HCT116 (cell line): ENCODE results near the gene MYH11. TPM values are rescaled to one million over a fixed set of nuclear protein-coding genes. Genes with fewer than 3 reads are reported as not detected.
"Not testable (repeated sequence)": the region's sequence is repeated elsewhere in the genome, so short reads cannot be mapped to it uniquely, and the experiment has no call there.

Experiments used
- ATAC-seq: fragments of 200-7000 bp; cut with Tn5 transposase; 2 replicates; pipeline ENCODE4 v1.9.1; 2020; ENCODE audit warnings: mild to moderate bottlenecking, moderate library complexity
- BruUV-seq: library from RNA; stranded (reverse); fragments of 400-500 nt; replicated peaks from 2 replicates; lab custom pipeline; 2021; lab: Mats Ljungman, UMichigan
- CTCF ChIA-PET: fragments of 300-600 bp; sonication (Branson Sonifier 250); formaldehyde crosslinking; loops from one replicate; lab custom pipeline; 2021; ENCODE audit warnings: antibody characterized with exemption; lab: Charles Lee
- POLR2A ChIA-PET: fragments of 300-600, 350-600 bp; sonication (Branson Sonifier 250); formaldehyde crosslinking; loops from one replicate; lab custom pipeline; 2021; ENCODE audit warnings: antibody characterized with exemption; lab: Charles Lee
- RAD21 ChIA-PET, 2 experiments: fragments of 300-600 bp; sonication (Branson Sonifier 250); formaldehyde crosslinking; loops; one replicate each; lab custom pipeline; 2023; ENCODE audit warnings: low total read pairs in 2 of 2; ENCODE audit not compliant: uncharacterized antibody in 2 of 2, unreplicated experiment in 2 of 2, low non-redundant PET in 1 of 2; lab: Charles Lee
- DNase-seq: peaks from one replicate; pipeline ENCODE4 v3.0.0-alpha.2; 2010; ENCODE audit warnings: low read depth, low spot score
- H2AFZ ChIP-seq: fragments of 200-600 bp; shearing (Covaris generic), sonication (generic); 2 replicates; pipeline ENCODE4 v1.6.1; 2017; ENCODE audit warnings: low read depth, mixed run types, mixed read lengths, antibody characterized with exemption, low read length; ENCODE audit not compliant: poor library complexity, severe bottlenecking
- H3K27ac ChIP-seq: 2 replicates; pipeline ENCODE4 v1.5.1; 2012; ENCODE audit warnings: low read depth, low read length
- H3K27me3 ChIP-seq: fragments of 200-600 bp; sonication (generic); 2 replicates; pipeline ENCODE4 v1.6.1; 2016; ENCODE audit warnings: mixed run types, low read length, mixed read lengths; ENCODE audit not compliant: insufficient read depth
- H3K36me3 ChIP-seq, 2 experiments: fragments of 200-500 bp in 1 of 2; fragments of 200-600 bp in 1 of 2; sonication (Bioruptor generic) in 1 of 2; sonication (generic) in 1 of 2; 2 replicates each; pipeline versions ENCODE4 v1.5.1 to v1.6.1; 2014 to 2016; ENCODE audit warnings: low read length in 2 of 2, inconsistent platforms in 1 of 2, mixed read lengths in 1 of 2, mixed run types in 1 of 2; ENCODE audit not compliant: insufficient read depth in 2 of 2, control insufficient read depth in 1 of 2
- H3K4me1 ChIP-seq, 2 experiments: fragments of 200-600 bp in 1 of 2; sonication (generic) in 1 of 2; 2 replicates each; pipeline versions ENCODE4 v1.5.1 to v1.6.1; 2012 to 2017; ENCODE audit warnings: low read length in 2 of 2, inconsistent platforms in 1 of 2, mild to moderate bottlenecking in 1 of 2, mixed read lengths in 1 of 2, mixed run types in 1 of 2, moderate library complexity in 1 of 2; ENCODE audit not compliant: insufficient read depth in 2 of 2, control insufficient read depth in 1 of 2
- H3K4me2 ChIP-seq: fragments of 200-600 bp; sonication (generic); 2 replicates; pipeline ENCODE4 v1.6.1; 2017; ENCODE audit warnings: mixed run types, low read length, mixed read lengths
- H3K4me3 ChIP-seq, 2 experiments: fragments of 200-600 bp in 1 of 2; sonication (generic) in 1 of 2; replicated peaks in 1 of 2; 2 replicates each; pipeline ENCODE4 v1.5.1; 2011 to 2016; ENCODE audit warnings: low read length in 2 of 2, control low read depth in 1 of 2, low read depth in 1 of 2, mild to moderate bottlenecking in 1 of 2, mixed read lengths in 1 of 2, mixed run types in 1 of 2
- H3K79me2 ChIP-seq: fragments of 200-600 bp; sonication (generic); 2 replicates; pipeline ENCODE4 v1.6.1; 2017; ENCODE audit warnings: mild to moderate bottlenecking, mixed run types, low read length, moderate library complexity, mixed read lengths; ENCODE audit not compliant: insufficient read depth
- H3K9ac ChIP-seq: fragments of 200-600 bp; sonication (generic); 2 replicates; pipeline ENCODE4 v1.6.1; 2016; ENCODE audit warnings: low read length, mixed read lengths
- H3K9me2 ChIP-seq: fragments of 200-600 bp; sonication (generic), shearing (Covaris generic); 2 replicates; pipeline ENCODE4 v1.6.1; 2017; ENCODE audit warnings: mixed run types, mild to moderate bottlenecking, moderate library complexity; ENCODE audit not compliant: insufficient read depth
- H3K9me3 ChIP-seq, 2 experiments: fragments of 200-500 bp in 1 of 2; fragments of 200-600 bp in 1 of 2; sonication (Bioruptor generic) in 1 of 2; sonication (generic) in 1 of 2; 2 replicates each; pipeline ENCODE4 v1.6.1; 2014 to 2017; ENCODE audit warnings: low read length in 2 of 2, mixed read lengths in 2 of 2, inconsistent platforms in 1 of 2, low read depth in 1 of 2, mild to moderate bottlenecking in 1 of 2, mixed run types in 1 of 2, moderate library complexity in 1 of 2; ENCODE audit not compliant: control insufficient read depth in 1 of 2, insufficient read depth in 1 of 2
- H4K20me1 ChIP-seq: fragments of 200-600 bp; sonication (generic), shearing (Covaris generic); 2 replicates; pipeline ENCODE4 v1.6.1; 2017; ENCODE audit warnings: mixed run types, mild to moderate bottlenecking, moderate library complexity; ENCODE audit not compliant: insufficient read depth
- CEBPB ChIP-seq: IDR thresholded peaks from 2 replicates; pipeline ENCODE4 v1.6.1; 2012; ENCODE audit warnings: low read depth
- ELF1 ChIP-seq: IDR thresholded peaks from 2 replicates; pipeline ENCODE4 v1.6.1; 2012; ENCODE audit warnings: low read depth, borderline replicate concordance
- EZH2phosphoT487 ChIP-seq: fragments of 200-600 bp; IDR thresholded peaks from 2 replicates; pipeline ENCODE4 v1.6.1; 2018; ENCODE audit warnings: antibody characterized with exemption, borderline replicate concordance
- FOSL1 ChIP-seq: IDR thresholded peaks from 2 replicates; pipeline ENCODE4 v1.6.1; 2012; ENCODE audit warnings: low read depth
- JUND ChIP-seq: IDR thresholded peaks from 2 replicates; pipeline ENCODE4 v1.6.1; 2012
- POLR2A ChIP-seq: IDR thresholded peaks from 2 replicates; pipeline ENCODE4 v1.7.0; 2011; ENCODE audit warnings: borderline replicate concordance; ENCODE audit not compliant: insufficient read depth, insufficient read length; ENCODE audit errors: extremely low read depth
- RAD21 ChIP-seq: IDR thresholded peaks from 2 replicates; pipeline ENCODE4 v1.6.1; 2012; ENCODE audit warnings: low read depth, mild to moderate bottlenecking
- SRF ChIP-seq: IDR thresholded peaks from 2 replicates; pipeline ENCODE4 v1.6.1; 2012; ENCODE audit warnings: low read depth
- TCF7L2 ChIP-seq: IDR thresholded peaks from 2 replicates; pipeline ENCODE4 v1.7.0; 2011; ENCODE audit warnings: borderline replicate concordance, inconsistent platforms; ENCODE audit not compliant: insufficient read depth, insufficient read length; ENCODE audit errors: extremely low read depth
- ZFX ChIP-seq: fragments of 450-650 bp; IDR thresholded peaks from 2 replicates; pipeline ENCODE4 v1.6.1; 2017
- intact Hi-C: fragments of 100-400 bp; cut with micrococcal nuclease; formaldehyde crosslinking; loops from 2 replicates; pipeline ENCODE4 v1.10.0; 2022
- total RNA-seq: library from RNA; stranded (reverse); gene quantifications from one replicate; pipeline ENCODE4 v1.2.1, GENCODE V29; 2021; ENCODE audit not compliant: unreplicated experiment
- TF ChIP-seq, protein P1 (sequence below): IDR thresholded peaks from 2 replicates; pipeline ENCODE4 v1.6.1; 2011; ENCODE audit warnings: mild to moderate bottlenecking, low read length, moderate library complexity; ENCODE audit not compliant: insufficient replicate concordance; ENCODE audit errors: extremely low read depth
- TF ChIP-seq, protein P2 (sequence below), 3 experiments: fragments of 200-600 bp in 1 of 3; sonication (generic) in 1 of 3; IDR thresholded peaks in 2 of 3; conservative IDR thresholded peaks in 1 of 3; 2 replicates each; pipeline ENCODE4 v1.5.1; 2012 to 2017; ENCODE audit warnings: low read depth in 2 of 3, low read length in 2 of 3, antibody characterized with exemption in 1 of 3, borderline replicate concordance in 1 of 3, control low read depth in 1 of 3, mild to moderate bottlenecking in 1 of 3, mixed read lengths in 1 of 3, mixed run types in 1 of 3, moderate library complexity in 1 of 3; ENCODE audit not compliant: insufficient read depth in 1 of 3
- TF ChIP-seq, protein P3 (sequence below): IDR thresholded peaks from 2 replicates; pipeline ENCODE4 v1.6.1; 2012

MYH11 gene
- total RNA-seq, 1 experiment from 2014 or later = 0.61 TPM

DNA sequence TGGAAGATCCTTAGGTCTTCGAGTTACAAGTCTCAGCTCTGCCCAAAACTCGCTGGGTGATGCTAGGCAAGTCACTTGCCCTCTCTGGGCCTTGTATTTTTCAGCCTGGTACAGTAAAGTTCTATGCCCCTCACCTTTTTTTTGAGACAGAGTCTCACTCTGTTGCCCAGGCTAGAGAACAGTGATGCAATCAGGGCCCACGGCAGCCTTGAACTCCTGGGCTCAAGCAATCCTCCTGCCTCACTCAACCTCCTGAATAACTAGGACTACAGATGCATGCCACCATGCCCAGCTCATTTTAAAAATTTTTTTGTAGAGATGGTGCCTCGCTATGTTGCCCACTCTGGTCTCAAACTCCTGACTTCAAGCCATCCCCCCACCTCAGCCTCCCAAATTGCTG is 3.8 kb downstream of the MYH11 start:
- no peaks in the 10 kb centered on the region for H3K9me2 ChIP-seq
- no peaks in the 10 kb centered on the region for H3K79me2 ChIP-seq
- BruUV-seq = no TSS peak
- no peak overlapping the region for H2AFZ ChIP-seq
- H3K4me3 ChIP-seq = no peak overlapping the region
- RAD21 ChIA-PET = no interaction called here
- intact Hi-C loops = no loop called here
- CTCF ChIA-PET = no interaction called here
- ATAC-seq (no peak), DNase-seq (no peak)
- H3K4me2 ChIP-seq = no peak overlapping the region
- H4K20me1 ChIP-seq = no peaks in the 10 kb centered on the region
- H3K27ac ChIP-seq = no peak overlapping the region
- no peaks in the 10 kb centered on the region for H3K27me3 ChIP-seq
- no peak overlapping the region for H3K9ac ChIP-seq
- TF ChIP-seq, protein P1, sequence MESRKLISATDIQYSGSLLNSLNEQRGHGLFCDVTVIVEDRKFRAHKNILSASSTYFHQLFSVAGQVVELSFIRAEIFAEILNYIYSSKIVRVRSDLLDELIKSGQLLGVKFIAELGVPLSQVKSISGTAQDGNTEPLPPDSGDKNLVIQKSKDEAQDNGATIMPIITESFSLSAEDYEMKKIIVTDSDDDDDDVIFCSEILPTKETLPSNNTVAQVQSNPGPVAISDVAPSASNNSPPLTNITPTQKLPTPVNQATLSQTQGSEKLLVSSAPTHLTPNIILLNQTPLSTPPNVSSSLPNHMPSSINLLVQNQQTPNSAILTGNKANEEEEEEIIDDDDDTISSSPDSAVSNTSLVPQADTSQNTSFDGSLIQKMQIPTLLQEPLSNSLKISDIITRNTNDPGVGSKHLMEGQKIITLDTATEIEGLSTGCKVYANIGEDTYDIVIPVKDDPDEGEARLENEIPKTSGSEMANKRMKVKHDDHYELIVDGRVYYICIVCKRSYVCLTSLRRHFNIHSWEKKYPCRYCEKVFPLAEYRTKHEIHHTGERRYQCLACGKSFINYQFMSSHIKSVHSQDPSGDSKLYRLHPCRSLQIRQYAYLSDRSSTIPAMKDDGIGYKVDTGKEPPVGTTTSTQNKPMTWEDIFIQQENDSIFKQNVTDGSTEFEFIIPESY = no peak
- TF ChIP-seq POLR2A (no peak), JUND (no peak), RAD21 (no peak), CEBPB (no peak), ZFX (no peak), EZH2phosphoT487 (no peak), SRF (no peak), ELF1 (no peak), TCF7L2 (no peak), FOSL1 (no peak)
- TF ChIP-seq, protein P2, sequence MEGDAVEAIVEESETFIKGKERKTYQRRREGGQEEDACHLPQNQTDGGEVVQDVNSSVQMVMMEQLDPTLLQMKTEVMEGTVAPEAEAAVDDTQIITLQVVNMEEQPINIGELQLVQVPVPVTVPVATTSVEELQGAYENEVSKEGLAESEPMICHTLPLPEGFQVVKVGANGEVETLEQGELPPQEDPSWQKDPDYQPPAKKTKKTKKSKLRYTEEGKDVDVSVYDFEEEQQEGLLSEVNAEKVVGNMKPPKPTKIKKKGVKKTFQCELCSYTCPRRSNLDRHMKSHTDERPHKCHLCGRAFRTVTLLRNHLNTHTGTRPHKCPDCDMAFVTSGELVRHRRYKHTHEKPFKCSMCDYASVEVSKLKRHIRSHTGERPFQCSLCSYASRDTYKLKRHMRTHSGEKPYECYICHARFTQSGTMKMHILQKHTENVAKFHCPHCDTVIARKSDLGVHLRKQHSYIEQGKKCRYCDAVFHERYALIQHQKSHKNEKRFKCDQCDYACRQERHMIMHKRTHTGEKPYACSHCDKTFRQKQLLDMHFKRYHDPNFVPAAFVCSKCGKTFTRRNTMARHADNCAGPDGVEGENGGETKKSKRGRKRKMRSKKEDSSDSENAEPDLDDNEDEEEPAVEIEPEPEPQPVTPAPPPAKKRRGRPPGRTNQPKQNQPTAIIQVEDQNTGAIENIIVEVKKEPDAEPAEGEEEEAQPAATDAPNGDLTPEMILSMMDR (IDR thresholded peaks at IDR 0.05 in 2 of 3, conservative IDR thresholded peaks at IDR 0.05 in 1 of 3; ENCODE audit: borderline replicate concordance in 1 of 3, insufficient read depth in 1 of 3, low read depth in 2 of 3, low read length in 2 of 3) = no peak
- TF ChIP-seq, protein P3, sequence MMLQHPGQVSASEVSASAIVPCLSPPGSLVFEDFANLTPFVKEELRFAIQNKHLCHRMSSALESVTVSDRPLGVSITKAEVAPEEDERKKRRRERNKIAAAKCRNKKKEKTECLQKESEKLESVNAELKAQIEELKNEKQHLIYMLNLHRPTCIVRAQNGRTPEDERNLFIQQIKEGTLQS = no peak
- H3K4me1 ChIP-seq = no peaks in the 10 kb centered on the region
- H3K9me3 ChIP-seq = no peaks in the 10 kb centered on the region
- no peaks in the 10 kb centered on the region for H3K36me3 ChIP-seq
- POLR2A ChIA-PET = no interaction called here

DNA sequence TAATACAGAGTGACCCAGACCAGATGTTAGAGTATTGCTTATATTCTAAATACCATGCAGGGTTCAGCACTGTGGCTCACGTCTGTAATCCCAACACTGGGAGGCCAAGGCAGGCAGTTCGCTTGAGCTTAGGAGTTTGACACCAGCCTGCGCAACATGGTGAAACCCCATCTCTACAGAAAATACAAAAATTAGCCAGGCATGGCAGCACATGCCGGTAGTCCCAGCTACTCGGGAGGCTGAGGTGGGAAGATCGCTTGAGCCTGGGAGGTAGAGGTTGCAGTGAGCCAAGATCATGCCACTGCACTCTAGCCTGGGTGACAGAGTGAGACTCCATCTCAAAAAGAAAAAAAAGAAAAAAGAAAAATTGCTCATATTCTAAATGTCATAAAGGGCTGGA is 6.3 kb downstream of the MYH11 start:
- DNase-seq, H3K4me3 ChIP-seq, intact Hi-C loops, H3K36me3 ChIP-seq, H3K9me2 ChIP-seq, H3K9me3 ChIP-seq, POLR2A ChIA-PET, H3K4me2 ChIP-seq, H2AFZ ChIP-seq, H3K79me2 ChIP-seq, H4K20me1 ChIP-seq, H3K4me1 ChIP-seq, H3K27me3 ChIP-seq, H3K9ac ChIP-seq, H3K27ac ChIP-seq, CTCF ChIA-PET, BruUV-seq, RAD21 ChIA-PET, ATAC-seq: not testable (repeated sequence)
